ENCODE data around the gene PLXNA2. TPM values are rescaled to one million over a fixed set of nuclear protein-coding genes. Genes with fewer than 3 reads are reported as not detected.
A peak's percentile ranks its signal among the peaks of the same experiment; 100 is the strongest.

Gene PLXNA2
- total and polyA plus RNA-seq, 2 experiments from 2014 or later, result 3.7 to 5.4 TPM

- peaks cover 15% of the 10 kb centered on the region for H3K4me1 ChIP-seq (ENCODE audit: insufficient read depth)
- H3K79me2 ChIP-seq (ENCODE audit: insufficient read depth), result no peaks in the 10 kb centered on the region
- H3K9ac ChIP-seq, result no peak overlapping the region
- 82 to 88% methylated on average over 2 of the region's 2 CpGs for WGBS, 2 experiments (ENCODE audit: low coverage in 1 of 2, low lambda C conversion rate in 2 of 2, missing lambda C conversion rate in 2 of 2)
- H3K36me3 ChIP-seq (ENCODE audit: low read depth), result no peaks in the 10 kb centered on the region
- H4K20me1 ChIP-seq (ENCODE audit: insufficient read depth), result no peaks in the 10 kb centered on the region
- in situ Hi-C loops (cut with MboI), result no loop called here
- no peaks in the 10 kb centered on the region for H3K9me2 ChIP-seq (ENCODE audit: insufficient read depth)
- no peak overlapping the region for H2AFZ ChIP-seq
- H3K4me3 ChIP-seq, result no peak overlapping the region
- H3K4me2 ChIP-seq (ENCODE audit: unreplicated experiment), result no peak overlapping the region
- peaks cover under 1% of the 10 kb centered on the region; the same call in 1 of the 2 replicates for H3F3A ChIP-seq (ENCODE audit: insufficient read depth)
- no peak for DNase-seq
- no peaks in the 10 kb centered on the region for H3K9me3 ChIP-seq (ENCODE audit: low read depth)
- H3K27ac ChIP-seq, result no peak overlapping the region
- TF ChIP-seq EZH2phosphoT487 (IDR thresholded peaks at IDR 0.05; ENCODE audit: insufficient read depth, low read depth), result no peak
- TF ChIP-seq EZH2 (IDR thresholded peaks at IDR 0.05; ENCODE audit: insufficient read depth, poor library complexity, severe bottlenecking), result no peak
- no peaks in the 10 kb centered on the region for H3K27me3 ChIP-seq (replicated peaks; ENCODE audit: insufficient read depth)
These were observed 66.1 kb downstream of the PLXNA2 start for GRCh38 chr1:208178091-208178529.

GRCh38 chr1:208177656-208178055 lies 66.5 kb downstream of the PLXNA2 start:
- Histone ChIP-seq H3K36me3 (ENCODE audit: low read depth) (no peaks in the 10 kb centered on the region), H3K27ac (no peak overlapping the region), H4K20me1 (ENCODE audit: insufficient read depth) (no peaks in the 10 kb centered on the region), H3K9me2 (ENCODE audit: insufficient read depth) (no peaks in the 10 kb centered on the region), H3K4me1 (ENCODE audit: insufficient read depth) (peaks cover 19% of the 10 kb centered on the region), H2AFZ (no peak overlapping the region), H3K4me3 (no peak overlapping the region), H3K79me2 (ENCODE audit: insufficient read depth) (no peaks in the 10 kb centered on the region), H3K9ac (no peak overlapping the region), H3F3A (ENCODE audit: insufficient read depth) (peaks cover 5% of the 10 kb centered on the region; the same call in 1 of the 2 replicates), H3K4me2 (ENCODE audit: unreplicated experiment) (no peak overlapping the region), H3K9me3 (ENCODE audit: low read depth) (no peaks in the 10 kb centered on the region), H3K27me3 (replicated peaks; ENCODE audit: insufficient read depth) (no peaks in the 10 kb centered on the region)
- no peak for TF ChIP-seq EZH2 (IDR thresholded peaks at IDR 0.05; ENCODE audit: insufficient read depth, poor library complexity, severe bottlenecking)
- TF ChIP-seq EZH2phosphoT487 (IDR thresholded peaks at IDR 0.05; ENCODE audit: insufficient read depth, low read depth), result no peak
- in situ Hi-C loops (cut with MboI), result no loop called here
- WGBS, 2 experiments (ENCODE audit: low coverage in 1 of 2, low lambda C conversion rate in 2 of 2, missing lambda C conversion rate in 2 of 2), result 71% methylated on average over 3 of the region's 3 CpGs
- DNase-seq, result peak; percentile 24

GRCh38 chr1:208176649-208177048 lies 67.5 kb downstream of the PLXNA2 start:
- no peak overlapping the region for H2AFZ ChIP-seq
- in situ Hi-C loops (cut with MboI), result no loop called here
- H3K79me2 ChIP-seq (ENCODE audit: insufficient read depth), result no peaks in the 10 kb centered on the region
- TF ChIP-seq EZH2phosphoT487 (IDR thresholded peaks at IDR 0.05; ENCODE audit: insufficient read depth, low read depth) (no peak), EZH2 (IDR thresholded peaks at IDR 0.05; ENCODE audit: insufficient read depth, poor library complexity, severe bottlenecking) (no peak)
- H3K9me3 ChIP-seq (ENCODE audit: low read depth), result no peaks in the 10 kb centered on the region
- no peaks in the 10 kb centered on the region for H3K27me3 ChIP-seq (replicated peaks; ENCODE audit: insufficient read depth)
- peaks cover 7% of the 10 kb centered on the region; the same call in 1 of the 2 replicates for H3F3A ChIP-seq (ENCODE audit: insufficient read depth)
- WGBS, 2 experiments (ENCODE audit: low coverage in 1 of 2, low lambda C conversion rate in 2 of 2, missing lambda C conversion rate in 2 of 2), result 88 to 94% methylated on average over 3 of the region's 3 CpGs
- no peaks in the 10 kb centered on the region for H4K20me1 ChIP-seq (ENCODE audit: insufficient read depth)
- no peaks in the 10 kb centered on the region for H3K9me2 ChIP-seq (ENCODE audit: insufficient read depth)
- H3K4me2 ChIP-seq (ENCODE audit: unreplicated experiment), result no peak overlapping the region
- H3K36me3 ChIP-seq (ENCODE audit: low read depth), result no peaks in the 10 kb centered on the region
- no peak overlapping the region for H3K27ac ChIP-seq
- H3K4me3 ChIP-seq, result no peak overlapping the region
- no peak overlapping the region for H3K9ac ChIP-seq
- no peak for DNase-seq
- H3K4me1 ChIP-seq (ENCODE audit: insufficient read depth), result peaks cover 24% of the 10 kb centered on the region

GRCh38 chr1:208175508-208175895 lies 68.7 kb downstream of the PLXNA2 start:
- peaks cover 24% of the 10 kb centered on the region for H3K4me1 ChIP-seq (ENCODE audit: insufficient read depth)
- TF ChIP-seq EZH2phosphoT487 (IDR thresholded peaks at IDR 0.05; ENCODE audit: insufficient read depth, low read depth) (no peak), EZH2 (IDR thresholded peaks at IDR 0.05; ENCODE audit: insufficient read depth, poor library complexity, severe bottlenecking) (no peak)
- no peaks in the 10 kb centered on the region for H3K36me3 ChIP-seq (ENCODE audit: low read depth)
- no peaks in the 10 kb centered on the region for H4K20me1 ChIP-seq (ENCODE audit: insufficient read depth)
- no peak overlapping the region for H3K27ac ChIP-seq
- no peaks in the 10 kb centered on the region for H3K27me3 ChIP-seq (replicated peaks; ENCODE audit: insufficient read depth)
- no peak for DNase-seq
- no peaks in the 10 kb centered on the region for H3K79me2 ChIP-seq (ENCODE audit: insufficient read depth)
- H3K9me2 ChIP-seq (ENCODE audit: insufficient read depth), result no peaks in the 10 kb centered on the region
- no peak overlapping the region for H3K9ac ChIP-seq
- no peak overlapping the region for H2AFZ ChIP-seq
- H3K4me2 ChIP-seq (ENCODE audit: unreplicated experiment), result peak overlapping the region; percentile 26
- peaks cover 7% of the 10 kb centered on the region; the same call in 1 of the 2 replicates for H3F3A ChIP-seq (ENCODE audit: insufficient read depth)
- no peaks in the 10 kb centered on the region for H3K9me3 ChIP-seq (ENCODE audit: low read depth)
- H3K4me3 ChIP-seq, result no peak overlapping the region
- in situ Hi-C loops (cut with MboI), result no loop called here
